Measurements from ENCODE around the gene CCL7. TPM values are rescaled to one million over a fixed set of nuclear protein-coding genes. Genes with fewer than 3 reads are reported as not detected.

The CCL7 gene
- polyA plus RNA-seq, 1 donor from 2014 or later = not detected

GRCh38 chr17:34255841-34256240 is 14.2 kb upstream of the CCL7 start:
- H3K79me2 ChIP-seq (replicated peaks; ENCODE audit: insufficient read depth, low read length) = no peaks in the 10 kb centered on the region
- no peak overlapping the region for H2AFZ ChIP-seq (ENCODE audit: low read depth, low read length)
- no peaks in the 10 kb centered on the region for H3K9me2 ChIP-seq (ENCODE audit: insufficient read depth, low read length)
- no peaks in the 10 kb centered on the region for H3K9me3 ChIP-seq (ENCODE audit: low read length)
- peaks cover 3% of the 10 kb centered on the region for H3F3A ChIP-seq (ENCODE audit: insufficient read depth, low read length, poor library complexity, severe bottlenecking)
- H3K27me3 ChIP-seq (ENCODE audit: insufficient read depth, low read depth, low read length) = no peaks in the 10 kb centered on the region
- TF ChIP-seq CTCF (IDR thresholded peaks at IDR 0.05; ENCODE audit: poor library complexity, severe bottlenecking) = no peak
- H3K4me3 ChIP-seq (ENCODE audit: low read length) = no peak overlapping the region
- H3K4me2 ChIP-seq (ENCODE audit: low read length) = no peak overlapping the region
- no peak overlapping the region for H3K27ac ChIP-seq (ENCODE audit: low read length)
- H3K9ac ChIP-seq (ENCODE audit: low read length) = no peak overlapping the region
- H3K36me3 ChIP-seq (ENCODE audit: insufficient read depth, low read length) = no peaks in the 10 kb centered on the region
- H4K20me1 ChIP-seq (ENCODE audit: insufficient read depth) = no peaks in the 10 kb centered on the region

- H3K9me3 ChIP-seq (ENCODE audit: low read length) = no peaks in the 10 kb centered on the region
- no peak overlapping the region for H3K4me3 ChIP-seq (ENCODE audit: low read length)
- no peak overlapping the region for H2AFZ ChIP-seq (ENCODE audit: low read depth, low read length)
- no peak overlapping the region for H3K27ac ChIP-seq (ENCODE audit: low read length)
- no peaks in the 10 kb centered on the region for H4K20me1 ChIP-seq (ENCODE audit: insufficient read depth)
- no peak overlapping the region for H3K9ac ChIP-seq (ENCODE audit: low read length)
- TF ChIP-seq RAD21 (conservative IDR thresholded peaks at IDR 0.05) (no peak), SMC3 (conservative IDR thresholded peaks at IDR 0.05; ENCODE audit: poor library complexity) (no peak), EZH2 (IDR thresholded peaks at IDR 0.05; ENCODE audit: borderline replicate concordance, insufficient read depth, low read length, poor library complexity, severe bottlenecking) (no peak), EP300 (conservative IDR thresholded peaks at IDR 0.05; ENCODE audit: poor library complexity, severe bottlenecking) (no peak), TAF1 (IDR thresholded peaks at IDR 0.05; ENCODE audit: low read depth) (no peak), CTCF (IDR thresholded peaks at IDR 0.05; ENCODE audit: poor library complexity, severe bottlenecking) (no peak), REST (IDR thresholded peaks at IDR 0.05; ENCODE audit: borderline replicate concordance) (no peak)
- H3F3A ChIP-seq (ENCODE audit: insufficient read depth, low read length, poor library complexity, severe bottlenecking) = peaks cover 3% of the 10 kb centered on the region
- H3K27me3 ChIP-seq (ENCODE audit: insufficient read depth, low read depth, low read length) = no peaks in the 10 kb centered on the region
- H3K36me3 ChIP-seq (ENCODE audit: insufficient read depth, low read length) = no peaks in the 10 kb centered on the region
- no peak overlapping the region for H3K4me2 ChIP-seq (ENCODE audit: low read length)
- no peaks in the 10 kb centered on the region for H3K79me2 ChIP-seq (replicated peaks; ENCODE audit: insufficient read depth, low read length)
- no peaks in the 10 kb centered on the region for H3K9me2 ChIP-seq (ENCODE audit: insufficient read depth, low read length)
Measured at GRCh38 chr17:34257299-34257985, 12.6 kb upstream of the CCL7 start.

Data from neural cell (in vitro differentiated cells).